Neural progenitor cell (in vitro differentiated cells): ENCODE results near the gene ZDHHC11.
"Not testable (repeated sequence)": the region's sequence is repeated elsewhere in the genome, so short reads cannot be mapped to it uniquely, and the experiment has no call there.

Experiments used
- CTCF ChIP-seq: fragments of 200-600 bp; sonication (generic); IDR thresholded peaks from 2 replicates; pipeline ENCODE4 v1.5.1; 2017; ENCODE audit warnings: antibody characterized with exemption, mild to moderate bottlenecking
- EZH2 ChIP-seq: fragments of 200-600 bp; sonication (generic); IDR thresholded peaks from 2 replicates; pipeline ENCODE4 v1.6.1; 2017; ENCODE audit warnings: antibody characterized with exemption, mild to moderate bottlenecking, moderate library complexity

GRCh38 chr5:771841-772546 lies 78.8 kb downstream of the ZDHHC11 start:
- TF ChIP-seq CTCF, EZH2: not testable (repeated sequence)
